PC-9 (cell line): ENCODE measurements around the gene FBXO41. TPM values are rescaled to one million over a fixed set of nuclear protein-coding genes. Genes with fewer than 3 reads are reported as not detected.

ENCODE experiments used
- BruUV-seq: library from RNA; stranded (reverse); fragments of 400-500 nt; replicated peaks from 2 replicates; lab custom pipeline; 2021; lab: Mats Ljungman, UMichigan
- CTCF ChIA-PET: fragments of 300-600 bp; sonication (Branson Sonifier 250); formaldehyde crosslinking; loops from one replicate; lab custom pipeline; 2022; ENCODE audit warnings: antibody characterized with exemption; lab: Charles Lee
- POLR2A ChIA-PET: fragments of 300-600 bp; sonication (Branson Sonifier 250); formaldehyde crosslinking; loops from one replicate; lab custom pipeline; 2022; ENCODE audit warnings: antibody characterized with exemption; ENCODE audit not compliant: unreplicated experiment; lab: Charles Lee
- DNase-seq, 2 experiments: peaks; one replicate each; pipeline versions ENCODE4 v3.0.0 to v3.0.0-alpha.2; 2015 to 2022; ENCODE audit warnings: mixed read lengths in 1 of 2
- H2AFZ ChIP-seq: fragments of 200-600 bp; sonication (generic); 2 replicates; pipeline ENCODE4 v1.8.1; 2017; ENCODE audit warnings: antibody characterized with exemption
- H3F3A ChIP-seq: fragments of 200-600 bp; sonication (generic); 2 replicates; pipeline ENCODE4 v1.8.1; 2017; ENCODE audit warnings: antibody characterized with exemption, mild to moderate bottlenecking, low read depth; ENCODE audit not compliant: insufficient read depth
- H3K27ac ChIP-seq: fragments of 200-600 bp; sonication (generic); 2 replicates; pipeline ENCODE4 v1.6.1; 2016; ENCODE audit warnings: mixed run types
- H3K27me3 ChIP-seq: fragments of 200-600 bp; sonication (generic); 2 replicates; pipeline ENCODE4 v1.6.1; 2016; ENCODE audit warnings: low read depth, mixed run types; ENCODE audit not compliant: insufficient read depth
- H3K36me3 ChIP-seq: fragments of 200-600 bp; sonication (generic); 2 replicates; pipeline ENCODE4 v1.6.1; 2016; ENCODE audit warnings: low read depth, mixed run types
- H3K4me1 ChIP-seq: fragments of 200-600 bp; sonication (generic); replicated peaks from 2 replicates; pipeline ENCODE4 v1.6.1; 2016; ENCODE audit warnings: mixed run types; ENCODE audit not compliant: insufficient read depth
- H3K4me2 ChIP-seq: fragments of 200-600 bp; sonication (generic); 2 replicates; pipeline ENCODE4 v1.6.1; 2017; ENCODE audit warnings: mixed run types
- H3K4me3 ChIP-seq: fragments of 200-600 bp; sonication (generic); 2 replicates; pipeline ENCODE4 v1.6.1; 2016; ENCODE audit warnings: mixed run types
- H3K79me2 ChIP-seq: fragments of 200-600 bp; sonication (generic); 2 replicates; pipeline ENCODE4 v1.6.1; 2017; ENCODE audit warnings: low read depth, mixed run types
- H3K9me2 ChIP-seq: fragments of 200-600 bp; sonication (generic); 2 replicates; pipeline ENCODE4 v1.8.1; 2017; ENCODE audit warnings: mild to moderate bottlenecking; ENCODE audit not compliant: insufficient read depth
- H3K9me3 ChIP-seq: fragments of 200-600 bp; sonication (generic); 2 replicates; pipeline ENCODE4 v1.8.1; 2016; ENCODE audit warnings: low read depth; ENCODE audit not compliant: insufficient read depth
- H4K20me1 ChIP-seq: fragments of 200-600 bp; sonication (generic); 2 replicates; pipeline ENCODE4 v1.8.1; 2017; ENCODE audit not compliant: insufficient read depth
- CTCF ChIP-seq: fragments of 200-600 bp; sonication (generic); conservative IDR thresholded peaks from 2 replicates; pipeline ENCODE4 v1.6.1; 2017; ENCODE audit warnings: mixed run types, antibody characterized with exemption, mild to moderate bottlenecking, moderate library complexity
- EZH2 ChIP-seq: fragments of 200-600 bp; sonication (generic); IDR thresholded peaks from 2 replicates; pipeline ENCODE4 v1.8.0; 2017; ENCODE audit warnings: antibody characterized with exemption, low read depth
- intact Hi-C: fragments of 100-400 bp; cut with micrococcal nuclease; formaldehyde crosslinking; loops from one replicate; pipeline ENCODE4 v1.10.0; 2022; ENCODE audit not compliant: unreplicated experiment
- total RNA-seq: library from RNA; stranded (reverse); gene quantifications from 2 replicates; pipeline ENCODE4 v1.2.3, GENCODE V29; 2021

FBXO41 gene
- total RNA-seq, 1 experiment from 2014 or later: 16.4 TPM

- peaks cover 14% of the 10 kb centered on the region; the same call in 1 of the 2 replicates for H3F3A ChIP-seq
- TF ChIP-seq EZH2: no peak
- no peak for TF ChIP-seq CTCF
- no peaks in the 10 kb centered on the region for H3K36me3 ChIP-seq
- DNase-seq: no peak
- POLR2A ChIA-PET: no interaction called here
- no peaks in the 10 kb centered on the region for H3K9me2 ChIP-seq
- no peaks in the 10 kb centered on the region for H3K79me2 ChIP-seq
- CTCF ChIA-PET: no interaction called here
- H3K4me3 ChIP-seq: peak overlapping the region; percentile 57; the same call in 1 of the 2 replicates
- no peaks in the 10 kb centered on the region; the same call in 1 of the 2 replicates for H4K20me1 ChIP-seq
- H3K27ac ChIP-seq: no peak overlapping the region
- no TSS peak for BruUV-seq
- intact Hi-C loops: no loop called here
- no peaks in the 10 kb centered on the region for H3K9me3 ChIP-seq
- 0 out of 2 replicates have a peak, but pooled peaks cover 5% of the 10 kb centered on the region for H3K4me1 ChIP-seq
- no peak overlapping the region; the same call in 1 of the 2 replicates for H2AFZ ChIP-seq
- H3K27me3 ChIP-seq: peaks cover 38% of the 10 kb centered on the region
- H3K4me2 ChIP-seq: peak overlapping the region; percentile 80; the same call in 1 of the 2 replicates
Measured at GRCh38 chr2:73294239-73294638, 10.0 kb upstream of the FBXO41 start.

- Histone ChIP-seq H3F3A (peaks cover 14% of the 10 kb centered on the region; the same call in 1 of the 2 replicates), H3K9me2 (no peaks in the 10 kb centered on the region), H4K20me1 (no peaks in the 10 kb centered on the region; the same call in 1 of the 2 replicates), H3K36me3 (no peaks in the 10 kb centered on the region), H3K4me3 (peak within 1 kb of the TSS; percentile 57), H3K27ac (no peak within 1 kb of the TSS), H3K4me2 (peak within 1 kb of the TSS; percentile 80), H3K4me1 (0 out of 2 replicates have a peak, but pooled peaks cover 5% of the 10 kb centered on the region), H2AFZ (peak within 1 kb of the TSS; percentile 78), H3K27me3 (peaks cover 38% of the 10 kb centered on the region), H3K9me3 (no peaks in the 10 kb centered on the region), H3K79me2 (no peaks in the 10 kb centered on the region)
- intact Hi-C loops: no loop called here
- POLR2A ChIA-PET: interaction anchor here (0.7 kb wide), 2 partner anchors 12 to 1155 kb away, joined by 3 to 7 read pairs; no protein-coding TSS in a partner anchor
- no TSS peak for BruUV-seq
- CTCF ChIA-PET: interaction anchor here (0.6 kb wide), 1 partner anchor 38 kb away, joined by 3 read pairs; no protein-coding TSS in a partner anchor
- TF ChIP-seq EZH2 (no peak), CTCF (no peak; the same call in 1 of the 2 replicates)
- peak; percentile 44 to 68 for DNase-seq
Measured at GRCh38 chr2:73293534-73294171, 9.4 kb upstream of the FBXO41 start, which contains the start of gene EGR4. Gene EGR4 (minus strand): TSS chr2:73293548. CDS start chr2:73293317, 231 bp downstream.

GRCh38 chr2:73292906-73293533, 8.7 kb upstream of the FBXO41 start:
- DNase-seq: no peak
- Histone ChIP-seq H3K27me3 (peaks cover 35% of the 10 kb centered on the region), H3K4me1 (0 out of 2 replicates have a peak, but pooled peaks cover 5% of the 10 kb centered on the region), H3K9me2 (no peaks in the 10 kb centered on the region), H2AFZ (peak overlapping the region; percentile 31; the same call in 1 of the 2 replicates), H3K9me3 (no peaks in the 10 kb centered on the region), H3K4me2 (peak overlapping the region; percentile 80), H4K20me1 (no peaks in the 10 kb centered on the region; the same call in 1 of the 2 replicates), H3F3A (peaks cover 14% of the 10 kb centered on the region; the same call in 1 of the 2 replicates), H3K79me2 (no peaks in the 10 kb centered on the region), H3K4me3 (peak overlapping the region; percentile 57; the same call in 1 of the 2 replicates), H3K27ac (no peak overlapping the region), H3K36me3 (no peaks in the 10 kb centered on the region)
- intact Hi-C loops: no loop called here
- CTCF ChIA-PET: interaction anchor here (0.6 kb wide), 1 partner anchor 37 kb away, joined by 3 read pairs; no protein-coding TSS in a partner anchor
- BruUV-seq: no TSS peak
- POLR2A ChIA-PET: interaction anchor here (0.7 kb wide), 1 partner anchor 1154 kb away, joined by 7 read pairs; no protein-coding TSS in a partner anchor
- TF ChIP-seq CTCF (no peak), EZH2 (no peak)
